DMS153 treated with DMSO at 0.1 percent for 48 hours (cell line): Measurements from ENCODE around the gene CCDC27.
A peak's percentile ranks its signal among the peaks of the same experiment; 100 is the strongest.

ENCODE experiments used
- DNase-seq: peaks from one replicate; lab custom pipeline; 2025; ENCODE audit not compliant: unreplicated experiment; lab: John Stamatoyannopoulos, UW

The CCDC27 gene

GRCh38 chr1:3774276-3774945 is 22.2 kb downstream of the CCDC27 start:
- no peak for DNase-seq

GRCh38 chr1:3774946-3775489 is 22.8 kb downstream of the CCDC27 start:
- no peak for DNase-seq

- DNase-seq = peak; percentile 35
These were observed 23.4 kb downstream of the CCDC27 start for GRCh38 chr1:3775490-3776230.

- no peak for DNase-seq
These were observed 24.1 kb downstream of the CCDC27 start for GRCh38 chr1:3776231-3776961.

- no peak for DNase-seq
These were observed 24.9 kb downstream of the CCDC27 start for GRCh38 chr1:3777078-3777547.

GRCh38 chr1:3777647-3778589 is 25.7 kb downstream of the CCDC27 start:
- DNase-seq = no peak

GRCh38 chr1:3778590-3779264 is 26.5 kb downstream of the CCDC27 start:
- DNase-seq = no peak

- no peak for DNase-seq
These were observed 27.1 kb downstream of the CCDC27 start for GRCh38 chr1:3779265-3779911.

GRCh38 chr1:3779912-3780416 is 27.7 kb downstream of the CCDC27 start:
- no peak for DNase-seq

- DNase-seq = no peak
These were observed 28.7 kb downstream of the CCDC27 start for GRCh38 chr1:3780901-3781300.

GRCh38 chr1:3783651-3784474 is 31.6 kb downstream of the CCDC27 start:
- no peak for DNase-seq

- no peak for DNase-seq
These were observed 32.8 kb downstream of the CCDC27 start for GRCh38 chr1:3785045-3785444.

GRCh38 chr1:3785456-3786157 is 33.4 kb downstream of the CCDC27 start:
- no peak for DNase-seq

GRCh38 chr1:3786468-3787348 is 34.5 kb downstream of the CCDC27 start:
- no peak for DNase-seq

GRCh38 chr1:3787349-3787715 is 35.1 kb downstream of the CCDC27 start:
- DNase-seq = no peak

GRCh38 chr1:3787745-3788605 is 35.7 kb downstream of the CCDC27 start:
- no peak for DNase-seq
